ENCODE results near the gene FOXM1. TPM values are rescaled to one million over a fixed set of nuclear protein-coding genes. Genes with fewer than 3 reads are reported as not detected.

FOXM1 gene
- 1 to 10 TPM in 3 of 4 donors, not detected in 1; 1.6 to 5.2 (median 2.2) TPM for total RNA-seq

GRCh38 chr12:2877047-2877952, at the start of gene FOXM1, which contains the start of gene RHNO1:
TSS of gene FOXM1 (minus strand) at chr12:2877174. CDS start at chr12:2874478, 2,696 bp downstream.
TSS of gene RHNO1 (plus strand) at chr12:2877223. CDS start at chr12:2885367, 8,144 bp downstream.
- H3K9me3 ChIP-seq, result no peaks in the 10 kb centered on the region
- H3K27me3 ChIP-seq, result no peaks in the 10 kb centered on the region
- H3K4me1 ChIP-seq, result peaks cover 11 to 23% (median 15%) of the 10 kb centered on the region in 4 donors
- peak within 1 kb of the TSS; percentile 93 to 97 (median 95) for H3K27ac ChIP-seq
- in situ Hi-C loops (cut with MboI; ENCODE audit: low pct_ligation_motif_present in 1 of 4, low pct_unique_long_range_greater_than_20kb in 1 of 4, low sequenced_read_pairs in 3 of 4), result no loop called here
- DNase-seq, result peak; percentile 93
- 0 to 1% methylated on average over 7 to 45 of the region's 70 CpGs for WGBS, 2 donors (ENCODE audit: low coverage in 1 of 2)
- H3K4me3 ChIP-seq, result peak within 1 kb of the TSS; percentile 75 to 95 (median 88)
- H3K36me3 ChIP-seq, result no peaks in the 10 kb centered on the region
- TF ChIP-seq POLR2A (IDR thresholded peaks at IDR 0.05) (peak; percentile 71), POLR2AphosphoS5 (IDR thresholded peaks at IDR 0.05) (peak; percentile 79 to 87 (median 86)), EP300 (IDR thresholded peaks at IDR 0.05; ENCODE audit: low read depth) (no peak)
- TF ChIP-seq, protein P1, sequence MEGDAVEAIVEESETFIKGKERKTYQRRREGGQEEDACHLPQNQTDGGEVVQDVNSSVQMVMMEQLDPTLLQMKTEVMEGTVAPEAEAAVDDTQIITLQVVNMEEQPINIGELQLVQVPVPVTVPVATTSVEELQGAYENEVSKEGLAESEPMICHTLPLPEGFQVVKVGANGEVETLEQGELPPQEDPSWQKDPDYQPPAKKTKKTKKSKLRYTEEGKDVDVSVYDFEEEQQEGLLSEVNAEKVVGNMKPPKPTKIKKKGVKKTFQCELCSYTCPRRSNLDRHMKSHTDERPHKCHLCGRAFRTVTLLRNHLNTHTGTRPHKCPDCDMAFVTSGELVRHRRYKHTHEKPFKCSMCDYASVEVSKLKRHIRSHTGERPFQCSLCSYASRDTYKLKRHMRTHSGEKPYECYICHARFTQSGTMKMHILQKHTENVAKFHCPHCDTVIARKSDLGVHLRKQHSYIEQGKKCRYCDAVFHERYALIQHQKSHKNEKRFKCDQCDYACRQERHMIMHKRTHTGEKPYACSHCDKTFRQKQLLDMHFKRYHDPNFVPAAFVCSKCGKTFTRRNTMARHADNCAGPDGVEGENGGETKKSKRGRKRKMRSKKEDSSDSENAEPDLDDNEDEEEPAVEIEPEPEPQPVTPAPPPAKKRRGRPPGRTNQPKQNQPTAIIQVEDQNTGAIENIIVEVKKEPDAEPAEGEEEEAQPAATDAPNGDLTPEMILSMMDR (IDR thresholded peaks at IDR 0.05), result peak in 1 of 5 experiments; percentile 10
- intact Hi-C loops (cut with DNase I; ENCODE audit: low total_unique reads), result no loop called here

- no peak for TF ChIP-seq EP300 (IDR thresholded peaks at IDR 0.05; ENCODE audit: low read depth)
- TF ChIP-seq POLR2A (IDR thresholded peaks at IDR 0.05), result no peak
- TF ChIP-seq, protein P1 (IDR thresholded peaks at IDR 0.05), result no peak
- no peak for TF ChIP-seq POLR2AphosphoS5 (IDR thresholded peaks at IDR 0.05)
- DNase-seq, result no peak
- WGBS, 2 donors (ENCODE audit: low coverage in 1 of 2), result 72 to 82% methylated on average over 5 to 6 of the region's 6 CpGs
- intact Hi-C loops (cut with DNase I; ENCODE audit: low total_unique reads) (no loop called here), in situ Hi-C loops (cut with MboI; ENCODE audit: low pct_ligation_motif_present in 1 of 4, low pct_unique_long_range_greater_than_20kb in 1 of 4, low sequenced_read_pairs in 3 of 4) (no loop called here)
- H3K9me3 ChIP-seq, result no peaks in the 10 kb centered on the region
- H3K27me3 ChIP-seq, result no peaks in the 10 kb centered on the region
- no peak overlapping the region for H3K27ac ChIP-seq
- peaks cover 0 to 16% (median 4%) of the 10 kb centered on the region in 4 donors for H3K36me3 ChIP-seq
- no peaks in the 10 kb centered on the region for H3K4me1 ChIP-seq
- no peak overlapping the region for H3K4me3 ChIP-seq
These were observed 48.5 kb upstream of the FOXM1 start for GRCh38 chr12:2925322-2925995.

- H3K36me3 ChIP-seq, result peaks cover 0 to 13% (median 2%) of the 10 kb centered on the region in 4 donors
These were observed 47.0 kb upstream of the FOXM1 start for GRCh38 chr12:2924019-2924418.

GRCh38 chr12:2923057-2923456, 46.1 kb upstream of the FOXM1 start:
- no peak for DNase-seq
- in situ Hi-C loops (cut with MboI; ENCODE audit: low pct_ligation_motif_present in 1 of 4, low pct_unique_long_range_greater_than_20kb in 1 of 4, low sequenced_read_pairs in 3 of 4), result no loop called here

More at GRCh38 chr12:2924019-2924418, 47.0 kb upstream of the FOXM1 start:
- Histone ChIP-seq H3K9me3 (no peaks in the 10 kb centered on the region), H3K27me3 (no peaks in the 10 kb centered on the region), H3K4me1 (no peaks in the 10 kb centered on the region), H3K4me3 (no peak overlapping the region), H3K27ac (no peak overlapping the region)
- 80 to 96% methylated on average over 1 to 3 of the region's 3 CpGs for WGBS, 2 donors (ENCODE audit: low coverage in 1 of 2)
- no peak for TF ChIP-seq POLR2A (IDR thresholded peaks at IDR 0.05)
- in situ Hi-C loops (cut with MboI; ENCODE audit: low pct_ligation_motif_present in 1 of 4, low pct_unique_long_range_greater_than_20kb in 1 of 4, low sequenced_read_pairs in 3 of 4) (no loop called here), intact Hi-C loops (cut with DNase I; ENCODE audit: low total_unique reads) (no loop called here)
- DNase-seq, result no peak

More at GRCh38 chr12:2923057-2923456, 46.1 kb upstream of the FOXM1 start:
- Histone ChIP-seq H3K36me3 (peaks cover 0 to 13% (median 2%) of the 10 kb centered on the region in 4 donors), H3K27ac (no peak overlapping the region), H3K9me3 (no peaks in the 10 kb centered on the region), H3K4me3 (no peak overlapping the region), H3K4me1 (no peaks in the 10 kb centered on the region), H3K27me3 (no peaks in the 10 kb centered on the region)
- 93 to 95% methylated on average over 3 to 9 of the region's 9 CpGs for WGBS, 2 donors (ENCODE audit: low coverage in 1 of 2)
- TF ChIP-seq EP300 (IDR thresholded peaks at IDR 0.05; ENCODE audit: low read depth), result no peak
- TF ChIP-seq POLR2AphosphoS5 (IDR thresholded peaks at IDR 0.05), result no peak
- TF ChIP-seq, protein P1 (IDR thresholded peaks at IDR 0.05), result no peak
- no peak for TF ChIP-seq POLR2A (IDR thresholded peaks at IDR 0.05)
- intact Hi-C loops (cut with DNase I; ENCODE audit: low total_unique reads), result no loop called here

Measured in transverse colon (tissue), 4 donors.